HG03039 (cell line): Measurements from ENCODE around the gene SLC9A9.
A peak's percentile ranks its signal among the peaks of the same experiment; 100 is the strongest.

ENCODE experiments used
- ATAC-seq: cut with Tn5 transposase; IDR thresholded peaks from one replicate; pipeline ENCODE4 v1.9.1; 2021; ENCODE audit warnings: mild to moderate bottlenecking, moderate library complexity; ENCODE audit not compliant: unreplicated experiment

SLC9A9 gene

DNA sequence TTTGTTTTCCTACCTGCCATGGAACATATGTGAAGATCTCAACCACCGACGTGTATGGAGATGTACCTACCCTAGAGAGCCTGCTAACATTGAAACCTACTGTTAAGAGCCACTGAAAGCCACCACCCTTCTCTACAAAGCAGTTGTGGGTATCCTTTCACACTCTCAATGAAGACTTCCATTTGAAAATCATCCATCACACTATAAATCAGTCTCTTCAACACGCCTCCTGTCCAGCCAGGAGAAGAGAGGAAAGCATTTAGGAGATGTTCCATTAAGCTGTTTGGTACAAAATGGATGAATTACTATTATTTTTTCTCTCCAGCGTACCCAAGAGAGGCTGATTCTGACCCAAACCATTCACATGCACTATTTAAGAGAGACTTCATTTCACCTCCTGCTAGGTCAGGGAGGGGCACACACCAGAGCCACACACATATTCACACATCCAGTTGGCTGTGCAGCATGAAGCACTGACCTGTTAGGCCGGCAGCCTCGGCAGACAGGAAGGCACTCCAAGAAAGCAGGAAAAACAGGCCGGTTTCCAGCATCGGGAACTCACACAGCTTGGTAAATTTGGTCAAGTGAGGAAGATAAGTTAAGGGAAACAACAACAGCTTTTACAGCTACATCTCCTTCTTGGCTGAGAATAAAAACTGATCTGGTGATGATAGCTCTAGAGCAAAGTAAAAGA is 274.5 kb downstream of the SLC9A9 start:
- ATAC-seq = no peak

DNA sequence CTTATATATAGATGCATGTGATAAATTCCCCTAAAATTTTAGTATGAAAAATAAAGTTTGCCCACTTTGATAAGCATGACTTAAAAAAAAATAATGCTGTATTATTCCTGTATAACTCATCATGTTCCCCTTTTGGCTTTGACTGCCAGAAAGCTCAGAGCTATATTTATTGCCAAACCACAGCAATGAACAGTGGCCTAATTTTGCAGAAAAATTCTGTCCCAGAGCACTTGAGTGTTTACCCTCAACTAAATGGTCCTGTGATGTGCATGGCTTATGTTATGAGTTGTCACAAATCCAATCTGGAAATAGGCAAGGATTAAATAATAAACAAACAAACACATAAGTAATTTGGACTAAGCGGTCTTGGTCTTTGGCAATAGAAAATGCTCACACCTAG is 276.7 kb downstream of the SLC9A9 start:
- no peak for ATAC-seq

DNA sequence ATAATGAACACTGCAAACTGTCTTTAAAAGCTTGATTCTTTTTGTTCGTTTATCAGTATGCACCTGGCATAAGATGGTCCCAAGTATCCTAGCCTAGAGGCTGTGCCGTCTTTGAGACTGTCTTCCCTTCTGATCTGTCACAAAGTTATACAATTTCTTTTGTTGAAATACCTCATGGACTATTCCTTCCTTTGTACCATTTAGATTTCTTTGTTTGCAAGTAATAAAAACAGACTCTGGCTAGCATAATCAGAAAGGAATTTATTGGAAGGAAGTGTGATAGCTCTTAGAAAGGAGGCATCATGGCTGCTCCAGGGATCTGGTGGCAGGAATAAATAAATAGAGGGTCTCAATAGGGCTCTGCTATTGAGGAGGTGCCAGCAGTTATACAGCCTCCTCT is 280.4 kb downstream of the SLC9A9 start:
- ATAC-seq = no peak

DNA sequence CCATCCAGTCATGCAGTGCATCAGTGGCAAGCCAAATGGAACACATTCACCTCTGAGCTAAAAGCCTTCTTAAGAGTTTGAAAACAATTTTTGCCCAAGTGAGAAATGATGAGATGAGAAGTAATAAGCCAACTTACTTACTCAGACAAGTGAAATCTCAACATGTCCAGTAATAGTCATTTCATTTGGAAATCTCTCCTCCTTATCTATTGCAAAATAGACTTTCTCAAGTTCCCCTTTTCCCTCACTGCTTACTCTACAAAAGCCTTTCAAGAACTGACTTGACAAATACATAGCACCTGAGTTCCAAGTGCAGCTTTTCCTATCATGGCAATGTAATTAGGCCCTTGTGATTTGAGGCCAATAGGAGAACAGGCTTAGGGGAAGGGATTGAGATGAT is 282.3 kb downstream of the SLC9A9 start:
- ATAC-seq = no peak

DNA sequence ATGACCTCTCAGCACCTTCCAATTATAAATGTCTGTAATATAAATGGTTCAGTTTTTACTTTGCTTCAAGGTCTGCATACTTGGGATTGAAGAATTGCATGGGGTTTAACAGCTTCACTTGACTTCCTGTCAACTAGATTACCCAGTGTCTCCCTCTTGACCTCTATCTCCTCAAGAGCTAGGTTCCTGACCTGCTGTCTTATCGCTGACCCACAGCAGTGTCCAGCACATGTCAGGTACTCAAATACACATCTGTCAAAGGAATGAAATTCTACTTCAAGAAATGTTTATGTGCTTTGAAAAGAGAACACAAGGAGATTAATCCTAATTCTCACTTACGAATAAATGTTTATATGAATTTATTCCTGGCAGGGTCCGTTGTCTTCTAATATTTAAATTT is 284.5 kb downstream of the SLC9A9 start:
- no peak for ATAC-seq

DNA sequence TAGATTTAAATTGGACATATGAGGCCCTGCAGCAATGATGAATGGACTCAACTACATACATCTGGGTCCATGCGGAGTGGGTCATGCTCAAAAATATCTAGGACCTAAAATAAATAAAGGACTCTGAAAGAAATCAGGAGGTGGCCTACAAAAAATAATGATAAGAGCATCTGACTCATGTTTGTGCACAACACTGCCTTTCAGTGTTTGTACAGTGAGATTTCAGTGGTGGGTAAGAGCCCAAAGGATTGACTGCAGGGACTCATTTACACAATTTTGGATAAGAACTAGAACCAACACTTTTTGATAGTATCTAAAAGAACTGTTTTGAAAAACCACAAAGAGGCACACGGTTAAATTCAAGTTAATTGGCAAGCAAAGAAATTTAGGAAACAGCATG is 285.5 kb downstream of the SLC9A9 start:
- no peak for ATAC-seq

DNA sequence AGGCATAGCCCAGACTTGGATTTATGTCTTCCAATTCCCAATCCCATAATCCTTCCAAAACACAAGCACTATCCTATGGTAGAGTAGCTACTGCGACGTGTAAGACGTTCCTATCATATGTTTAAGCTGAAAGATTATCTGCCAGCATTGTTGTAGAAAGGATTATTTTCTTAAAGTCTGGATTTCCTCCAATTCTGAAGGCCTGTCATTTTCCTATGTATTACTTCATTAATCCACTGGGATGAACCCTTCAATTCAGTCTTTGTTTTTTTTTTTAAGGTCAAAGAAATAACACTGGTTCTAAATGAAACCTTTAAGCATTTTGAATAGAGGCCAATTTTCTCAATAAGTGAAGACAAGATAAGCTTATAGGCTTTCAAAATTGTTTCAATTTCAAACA is 289.0 kb downstream of the SLC9A9 start:
- no peak for ATAC-seq

DNA sequence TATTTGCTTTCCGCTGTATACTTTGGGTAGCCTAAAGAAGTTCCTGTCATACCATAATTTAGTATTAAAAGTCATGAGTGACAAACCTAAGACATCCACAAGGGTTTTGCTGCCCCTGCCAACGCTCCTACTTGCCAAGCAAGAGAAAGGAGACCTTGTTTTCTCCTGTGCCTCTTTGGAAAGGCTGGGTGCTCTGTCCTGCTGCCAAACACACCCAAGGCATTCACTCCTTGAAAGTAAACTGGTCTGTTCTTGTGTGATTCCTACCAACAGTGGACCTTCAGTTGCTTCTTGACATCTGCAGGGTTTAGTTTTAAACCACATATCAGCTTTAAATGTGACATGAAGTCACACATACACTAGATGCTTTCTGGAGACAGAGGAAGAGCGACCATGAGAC is 295.4 kb downstream of the SLC9A9 start:
- no peak for ATAC-seq

DNA sequence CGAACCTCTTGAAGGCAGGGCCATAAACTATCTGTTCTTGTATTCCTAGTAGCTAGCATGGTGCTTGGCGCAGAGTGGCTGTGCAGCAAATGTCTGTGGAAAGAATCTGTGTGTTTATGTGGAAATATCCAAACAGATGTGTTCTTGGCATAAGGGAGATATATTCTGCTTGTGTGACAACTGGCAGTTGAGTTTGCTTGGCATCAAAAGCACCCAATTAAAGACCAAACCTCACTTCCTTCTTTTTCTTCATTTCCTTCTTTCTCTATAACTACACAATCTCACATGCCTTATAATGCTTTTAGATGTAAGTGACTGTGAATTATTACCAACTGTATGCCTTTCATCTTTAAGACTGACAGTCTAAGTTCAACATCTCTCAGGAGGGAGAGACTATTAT is 296.5 kb downstream of the SLC9A9 start:
- ATAC-seq = no peak

DNA sequence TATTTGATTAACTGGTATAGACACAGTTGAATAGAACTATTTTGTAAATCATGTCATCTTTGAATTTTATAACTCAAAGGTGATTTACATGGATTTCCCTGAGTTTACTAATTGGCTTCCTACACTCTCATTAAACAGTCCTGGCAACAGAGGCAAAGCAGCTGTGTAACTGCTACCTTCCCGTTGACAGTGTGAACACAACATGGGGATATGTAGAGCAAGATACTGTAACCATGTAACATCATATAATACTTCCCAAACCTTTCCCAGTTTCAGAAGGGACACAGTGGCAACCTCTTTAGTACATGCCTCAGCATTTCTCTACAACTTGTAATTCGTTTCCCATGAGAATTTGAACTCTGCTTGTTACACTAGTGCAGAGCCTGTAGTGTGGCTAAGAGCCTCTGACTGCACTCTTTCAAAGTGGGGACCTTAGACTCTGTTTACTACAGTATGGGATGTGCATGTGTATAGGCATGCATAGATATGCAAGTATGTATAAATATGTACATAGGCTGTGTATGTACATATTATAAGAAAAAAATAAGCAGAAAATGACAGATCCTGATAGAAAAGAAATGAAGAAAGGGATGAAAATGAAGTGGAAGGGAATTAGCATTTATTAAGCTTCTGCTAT is 299.3 kb downstream of the SLC9A9 start:
- no peak for ATAC-seq

DNA sequence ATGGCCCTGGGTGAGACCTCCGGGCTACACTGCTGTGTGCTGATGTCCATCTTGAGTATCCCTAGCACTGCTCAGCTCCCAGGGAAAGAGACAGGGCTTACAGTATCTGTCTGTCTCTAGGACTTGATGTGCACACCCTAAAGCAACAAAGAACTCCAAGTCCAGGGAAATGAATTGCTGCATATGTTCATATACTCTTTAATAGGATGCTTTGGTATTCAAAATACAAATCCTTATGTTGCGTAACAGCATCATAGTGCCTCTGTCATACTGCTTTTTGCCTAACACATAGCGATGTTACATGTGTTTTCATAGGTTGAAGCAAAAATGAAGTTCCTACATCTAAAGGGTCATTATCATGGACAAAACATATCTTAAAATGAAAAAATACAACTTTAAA is 299.9 kb downstream of the SLC9A9 start:
- no peak for ATAC-seq

DNA sequence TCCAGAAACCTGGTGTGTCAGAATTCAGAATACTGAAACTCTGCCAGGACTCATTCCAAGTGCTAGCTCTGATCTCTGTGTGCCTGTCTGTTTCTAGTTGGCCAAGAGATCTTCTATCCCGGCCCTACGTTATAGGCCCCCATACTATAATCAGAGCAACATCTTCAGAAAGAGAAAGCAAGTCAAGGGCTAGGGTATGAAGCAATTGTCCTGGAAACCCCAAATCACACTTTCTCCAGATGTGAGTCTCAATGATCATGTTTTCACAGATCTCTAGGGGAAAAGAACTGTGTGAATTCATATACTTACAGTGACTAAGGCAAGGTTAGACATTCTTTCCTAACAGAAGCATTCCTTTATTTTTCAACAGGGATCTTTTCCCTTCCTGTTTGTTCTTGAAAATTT is 309.7 kb downstream of the SLC9A9 start:
- no peak for ATAC-seq

DNA sequence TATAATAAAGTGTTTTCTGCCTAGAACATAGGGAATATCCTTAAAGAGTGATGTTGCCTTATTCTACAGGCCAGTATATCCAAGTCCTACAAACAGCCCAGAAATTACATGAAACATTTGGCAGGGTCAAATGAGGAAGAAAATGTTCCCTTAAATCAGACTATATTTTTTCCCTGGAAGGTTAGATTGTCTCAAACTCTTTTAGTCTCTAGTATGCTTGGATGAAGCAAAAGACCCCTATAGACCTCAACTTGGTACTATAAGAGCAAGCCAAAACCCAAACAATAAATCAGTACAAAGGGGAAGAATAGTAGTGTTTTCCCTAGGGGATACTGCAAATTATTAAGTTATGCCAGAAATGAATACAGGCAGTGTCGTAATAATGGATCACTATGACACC is 310.2 kb downstream of the SLC9A9 start:
- ATAC-seq = no peak

DNA sequence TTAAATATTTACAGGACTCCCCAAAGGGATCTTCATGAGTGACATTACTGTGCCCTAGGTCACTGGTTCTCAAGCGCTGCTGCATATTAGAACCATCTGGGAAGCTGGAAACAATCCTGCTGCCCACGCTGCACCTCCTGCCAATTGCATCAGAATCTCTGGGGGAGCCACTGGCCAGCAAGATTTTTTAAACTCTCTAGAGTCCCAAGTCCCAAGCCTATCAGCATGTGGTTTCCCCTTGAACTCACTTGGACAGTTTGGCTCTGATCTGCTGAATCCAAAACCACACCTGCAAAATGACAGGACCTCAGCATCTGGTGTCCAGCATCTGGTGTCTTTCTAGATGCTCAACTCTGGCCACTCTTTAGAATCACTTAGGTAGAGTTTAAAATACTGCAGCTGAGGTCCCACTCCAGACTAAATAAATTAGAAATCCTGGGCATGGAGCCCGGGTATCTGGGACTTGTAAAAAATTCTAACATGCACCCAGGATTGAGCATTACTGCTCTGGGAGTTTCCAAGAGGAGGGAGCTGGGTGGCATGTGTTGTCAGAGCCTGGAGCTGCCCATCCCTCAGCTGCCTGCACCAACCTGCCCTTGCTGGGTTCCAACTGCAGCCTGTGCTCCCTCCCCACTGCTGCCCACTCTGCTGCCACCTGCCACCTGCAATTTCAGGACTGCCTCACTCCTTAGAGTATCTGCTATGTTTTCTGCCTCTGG is 311.3 kb downstream of the SLC9A9 start:
- no peak for ATAC-seq

DNA sequence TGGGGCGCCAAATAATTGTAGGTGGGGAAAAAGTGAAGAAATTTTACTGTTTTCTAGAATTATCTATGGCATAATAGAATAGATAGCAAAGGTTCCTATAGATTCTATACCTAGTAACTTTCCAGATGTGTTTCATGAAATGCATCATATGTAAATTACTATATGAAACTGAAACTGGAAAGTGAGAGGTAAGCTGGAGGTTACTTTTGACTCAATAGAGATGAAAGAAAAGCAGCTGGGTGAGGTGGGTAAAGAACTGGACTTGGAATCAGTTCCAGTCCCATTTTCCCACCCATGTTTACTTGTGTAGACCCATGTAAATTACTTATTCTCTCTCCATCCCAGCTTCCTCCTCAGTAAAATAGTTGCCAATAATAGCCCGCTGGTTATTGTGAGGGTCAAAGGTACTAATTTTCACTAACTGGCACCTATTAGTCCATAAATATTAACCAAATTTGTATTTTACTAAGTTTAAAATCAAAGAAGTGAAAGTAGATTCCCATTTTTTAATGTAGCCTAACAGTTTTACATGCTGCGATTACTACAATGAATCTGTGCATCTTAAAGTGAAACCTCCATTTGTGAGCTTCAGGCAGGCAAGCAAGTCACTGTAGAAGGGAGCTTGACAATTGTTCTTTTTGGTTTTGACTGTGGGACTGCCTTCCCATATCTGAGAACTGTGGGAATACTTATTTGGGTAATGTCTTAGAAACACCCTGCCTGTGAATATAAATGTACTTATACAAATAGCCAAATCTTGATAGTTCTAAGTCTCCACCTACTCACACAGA is 312.1 kb downstream of the SLC9A9 start:
- ATAC-seq = peak; percentile 95

DNA sequence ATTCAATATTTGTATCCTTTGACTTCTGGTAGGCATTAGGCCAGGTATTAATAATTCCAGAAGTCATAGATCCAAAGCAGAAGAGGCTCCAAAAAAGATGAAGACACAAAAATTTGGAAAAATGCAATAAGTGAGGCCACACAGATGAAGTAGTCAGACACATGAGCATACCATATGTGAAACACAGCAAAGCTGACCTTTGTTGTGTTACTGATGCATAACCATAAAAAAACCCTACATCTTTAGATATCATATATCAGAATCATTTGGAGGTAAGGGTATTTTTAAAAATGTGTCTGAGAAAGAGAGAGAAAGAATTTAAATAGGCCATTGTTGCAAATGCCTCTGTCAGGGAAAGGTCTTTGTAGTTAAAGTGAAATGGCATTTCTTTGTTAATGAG is 314.9 kb downstream of the SLC9A9 start:
- no peak for ATAC-seq

DNA sequence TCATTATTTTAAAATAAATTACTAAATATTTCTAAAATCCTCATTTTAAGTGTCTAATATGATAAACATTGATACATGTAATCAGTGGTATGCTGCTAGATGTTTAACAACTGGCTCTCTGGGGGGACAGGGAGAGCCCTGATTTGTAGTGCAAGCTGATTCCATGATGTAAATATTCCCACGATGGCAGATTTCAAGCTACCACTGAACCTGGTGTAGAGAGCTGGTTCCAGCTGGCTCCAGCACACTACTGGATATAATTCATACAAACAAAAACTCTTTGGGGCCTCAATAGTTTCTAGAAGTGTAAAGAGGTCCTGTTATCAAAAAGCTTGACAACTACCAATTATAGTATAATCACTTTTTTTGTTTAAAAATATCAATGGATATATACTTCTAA is 316.2 kb downstream of the SLC9A9 start:
- no peak for ATAC-seq

DNA sequence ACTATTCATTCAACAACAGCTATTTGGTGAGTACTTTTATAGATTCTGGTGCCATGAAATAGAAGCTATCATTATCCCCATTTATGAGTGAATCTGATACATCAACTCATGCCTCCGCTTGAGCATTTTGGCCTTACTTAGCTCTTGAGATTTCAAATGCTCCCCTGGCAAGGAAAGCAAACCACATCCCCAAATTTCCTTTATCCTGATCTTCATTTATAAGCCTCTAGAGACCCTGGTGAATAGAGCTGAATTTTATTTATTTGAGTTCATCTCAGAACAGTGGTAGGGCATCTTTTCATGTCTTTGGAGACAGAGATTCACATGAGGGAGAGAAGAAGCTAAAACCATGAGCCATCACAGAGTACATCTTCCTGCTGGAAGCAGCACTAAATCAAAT is 317.2 kb downstream of the SLC9A9 start:
- ATAC-seq = no peak

DNA sequence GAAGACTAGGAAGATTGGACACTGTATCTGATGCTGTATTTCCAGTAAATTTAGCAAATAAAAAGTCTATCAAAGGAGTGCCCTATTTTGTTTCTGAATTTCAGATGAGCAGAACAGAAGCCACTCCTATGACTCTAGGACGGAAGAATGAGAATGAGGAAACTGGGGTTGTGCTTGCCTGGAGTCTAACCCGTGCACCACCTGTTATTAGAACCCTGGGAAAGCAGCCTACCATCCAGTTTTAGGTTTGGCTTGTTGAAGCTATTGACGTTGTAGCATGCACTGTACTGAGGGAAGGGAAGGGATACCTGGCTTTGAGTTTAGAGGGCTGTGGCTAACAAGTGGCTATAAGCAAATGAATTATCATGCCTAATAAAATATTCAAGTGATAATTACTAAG is 318.5 kb downstream of the SLC9A9 start:
- no peak for ATAC-seq

DNA sequence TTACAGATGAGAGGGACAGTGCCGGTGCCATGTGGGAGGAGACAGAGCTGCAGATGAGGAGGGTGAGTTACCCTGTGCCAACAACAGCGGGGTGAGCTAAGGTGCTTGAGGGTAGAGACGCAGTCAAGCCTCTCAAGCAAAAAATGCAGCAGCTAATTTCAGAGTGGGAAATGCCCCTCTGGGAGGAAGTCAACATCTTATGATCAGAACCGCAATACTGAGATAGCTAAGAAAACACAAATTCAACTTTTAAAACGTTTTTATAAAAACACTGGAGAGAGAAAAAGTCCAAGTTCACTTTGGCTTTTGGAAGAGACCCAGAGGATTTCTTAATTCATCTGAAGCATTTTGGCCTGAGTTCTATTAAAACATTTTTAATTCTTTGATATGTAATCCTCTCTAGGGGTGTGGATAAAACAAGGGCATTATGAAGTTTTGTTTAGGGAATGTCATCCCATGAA is 319.2 kb downstream of the SLC9A9 start:
- ATAC-seq = peak; percentile 67

DNA sequence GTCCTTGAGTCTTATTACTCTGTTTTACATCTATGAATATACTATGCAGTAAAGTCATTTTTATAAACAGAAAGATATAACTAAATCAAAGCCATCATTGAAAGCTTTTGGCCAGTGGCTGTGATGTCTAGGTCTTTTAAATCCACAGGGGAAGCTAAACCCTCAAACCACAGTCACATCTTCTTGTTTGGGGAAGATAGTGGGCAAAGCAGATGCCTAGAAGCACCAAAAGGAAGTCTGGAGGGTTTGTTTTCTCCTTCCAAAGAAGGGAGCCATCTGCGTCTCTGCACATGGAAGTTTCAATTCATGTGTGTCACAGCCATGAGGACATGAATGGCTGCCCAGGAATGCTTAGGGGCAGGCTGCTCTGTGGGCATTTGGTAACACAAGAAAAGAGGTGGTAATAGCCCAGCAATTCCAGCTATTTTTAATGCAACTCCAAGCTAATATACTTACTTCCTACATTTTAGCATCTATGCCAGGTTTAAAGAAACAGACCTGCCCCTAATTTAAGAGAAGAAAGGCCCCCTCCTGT is 322.2 kb downstream of the SLC9A9 start:
- no peak for ATAC-seq
